ENCODE results near the gene PWP2. TPM values are rescaled to one million over a fixed set of nuclear protein-coding genes. Genes with fewer than 3 reads are reported as not detected.
"Not testable (repeated sequence)": the region's sequence is repeated elsewhere in the genome, so short reads cannot be mapped to it uniquely, and the experiment has no call there.

PWP2 gene
- total RNA-seq, 1 experiment from 2014 or later, result 14.8 TPM

DNA sequence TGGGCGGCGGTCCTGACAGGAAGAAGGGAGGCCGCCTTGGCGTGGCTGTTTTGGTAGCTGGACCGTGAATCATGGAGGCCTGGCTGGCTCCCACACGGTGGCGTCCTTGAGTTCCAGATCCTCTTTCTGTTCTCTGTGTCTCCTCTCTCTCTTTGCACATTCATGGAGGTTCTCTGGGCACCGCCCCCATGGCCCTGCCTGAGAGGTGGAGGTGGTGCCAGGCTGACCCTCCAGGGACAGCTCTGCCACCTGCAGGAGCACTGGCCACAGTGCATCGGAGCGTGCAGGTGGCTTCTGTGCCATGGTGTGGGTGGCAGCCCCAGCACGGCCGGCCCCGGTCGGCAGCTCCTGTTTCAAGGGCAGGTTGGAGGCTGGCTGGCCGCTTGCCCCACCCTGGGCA lies 30.8 kb downstream of the PWP2 start:
- not testable (repeated sequence) for DNase-seq (ENCODE audit: low read depth)

- not testable (repeated sequence) for DNase-seq (ENCODE audit: low read depth)
These were observed 32.8 kb downstream of the PWP2 start for GRCh38 chr21:44139787-44140551.

DNA sequence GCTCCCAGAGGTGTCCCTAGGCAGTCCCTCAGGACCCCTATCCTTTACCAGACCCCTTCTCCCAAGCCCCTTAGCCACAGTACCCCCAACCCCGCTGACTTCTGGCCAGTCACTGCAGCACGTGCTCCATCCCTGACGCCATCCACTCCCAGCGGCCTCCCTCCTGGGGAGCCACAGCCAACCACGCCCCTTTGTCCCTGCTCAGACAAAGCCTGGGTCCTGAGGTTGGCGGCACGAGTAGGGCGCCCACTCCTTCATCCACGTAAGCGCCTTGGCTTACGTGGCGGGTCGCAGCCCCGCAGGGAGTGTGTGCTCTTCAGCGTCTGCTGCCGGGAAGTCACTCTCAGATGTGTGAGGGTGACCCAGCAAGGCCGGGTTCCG lies 33.3 kb downstream of the PWP2 start:
- not testable (repeated sequence) for DNase-seq (ENCODE audit: low read depth)

GRCh38 chr21:44142470-44142869 lies 35.3 kb downstream of the PWP2 start:
- not testable (repeated sequence) for DNase-seq (ENCODE audit: low read depth)

GRCh38 chr21:44143380-44143779 lies 36.2 kb downstream of the PWP2 start:
- not testable (repeated sequence) for DNase-seq (ENCODE audit: low read depth)

- DNase-seq (ENCODE audit: low read depth), result not testable (repeated sequence)
These were observed 36.8 kb downstream of the PWP2 start for GRCh38 chr21:44143996-44144395.

DNA sequence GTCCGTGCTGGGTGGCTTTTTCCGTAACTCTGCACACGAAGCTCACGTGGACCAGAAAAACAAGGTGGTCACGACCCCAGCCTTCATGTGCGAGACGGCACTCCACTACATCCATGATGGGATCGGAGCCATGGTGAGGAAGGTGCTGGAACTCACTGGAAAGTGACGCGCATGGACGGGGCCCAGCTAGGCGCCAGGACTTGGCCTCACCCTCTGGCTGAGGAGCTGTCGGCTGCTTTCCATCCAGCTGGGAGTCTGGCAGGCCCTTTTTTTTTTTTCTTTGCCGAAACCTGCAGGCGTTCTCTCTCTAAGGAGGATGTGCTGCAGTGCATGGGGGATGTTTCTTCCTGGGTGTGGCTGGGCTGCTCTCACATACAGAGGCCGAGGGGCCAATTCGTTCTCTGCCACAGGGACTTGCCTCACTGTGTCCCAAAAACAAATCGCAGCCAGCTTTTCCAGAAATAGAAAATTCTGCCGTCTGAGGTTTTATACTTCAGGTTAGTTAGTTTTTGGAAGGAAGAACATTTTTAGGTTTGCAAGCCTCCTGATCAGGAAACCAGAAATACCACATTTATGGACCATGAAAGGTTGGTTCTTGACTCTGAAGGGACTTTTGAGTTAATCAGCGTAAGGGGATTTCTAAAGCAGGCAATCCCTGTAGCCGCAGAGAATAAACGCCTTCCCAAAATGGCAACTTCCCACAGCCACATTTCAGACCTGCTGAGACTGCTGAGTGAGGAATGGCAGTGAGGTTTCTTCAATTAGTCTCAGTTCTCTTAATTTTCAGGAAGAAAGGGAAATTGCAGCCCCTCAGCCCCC lies 37.8 kb downstream of the PWP2 start:
- not testable (repeated sequence) for DNase-seq (ENCODE audit: low read depth)

GRCh38 chr21:44145616-44146015 lies 38.4 kb downstream of the PWP2 start:
- DNase-seq (ENCODE audit: low read depth), result not testable (repeated sequence)

DNA sequence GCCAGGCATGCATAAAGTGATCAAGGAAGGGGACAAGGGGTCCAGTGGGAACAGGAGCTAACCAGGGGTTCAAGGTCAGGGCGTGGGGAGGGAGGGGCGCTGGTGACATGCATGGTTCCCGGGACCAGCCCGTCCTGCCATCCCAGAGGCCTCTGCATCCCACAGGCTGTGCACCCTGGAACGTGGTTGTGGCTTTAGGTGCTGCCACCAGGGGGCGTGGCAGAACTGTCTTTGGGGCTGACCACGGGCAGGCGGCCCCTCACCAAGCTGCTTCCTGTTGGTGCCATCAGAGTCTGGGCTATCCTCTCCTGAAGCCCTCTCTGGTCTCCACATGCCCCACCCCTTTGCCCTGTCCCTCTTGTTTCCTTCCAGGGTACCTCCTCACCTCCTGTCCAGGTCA lies 39.9 kb downstream of the PWP2 start:
- not testable (repeated sequence) for DNase-seq (ENCODE audit: low read depth)

- not testable (repeated sequence) for DNase-seq (ENCODE audit: low read depth)
These were observed 43.1 kb downstream of the PWP2 start for GRCh38 chr21:44150255-44150654.

- not testable (repeated sequence) for DNase-seq (ENCODE audit: low read depth)
These were observed 46.2 kb downstream of the PWP2 start for GRCh38 chr21:44153214-44153888.

DNA sequence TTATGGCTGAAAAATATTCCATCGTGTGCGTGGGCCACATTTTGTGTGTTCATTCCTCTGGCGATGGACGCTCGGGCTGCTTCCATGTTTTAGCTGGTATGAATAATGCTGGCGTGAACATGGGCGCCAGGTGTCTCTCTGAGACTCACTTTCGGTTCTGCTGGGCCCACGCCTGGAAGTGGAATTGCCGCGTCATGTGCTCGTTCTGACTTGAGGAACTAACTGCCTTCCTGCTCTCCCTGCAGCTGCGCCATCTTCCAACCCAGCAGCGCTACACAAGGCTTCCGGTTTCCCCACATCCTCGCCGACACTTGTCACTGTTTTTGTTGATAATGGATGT lies 46.7 kb downstream of the PWP2 start:
- not testable (repeated sequence) for DNase-seq (ENCODE audit: low read depth)

DNA sequence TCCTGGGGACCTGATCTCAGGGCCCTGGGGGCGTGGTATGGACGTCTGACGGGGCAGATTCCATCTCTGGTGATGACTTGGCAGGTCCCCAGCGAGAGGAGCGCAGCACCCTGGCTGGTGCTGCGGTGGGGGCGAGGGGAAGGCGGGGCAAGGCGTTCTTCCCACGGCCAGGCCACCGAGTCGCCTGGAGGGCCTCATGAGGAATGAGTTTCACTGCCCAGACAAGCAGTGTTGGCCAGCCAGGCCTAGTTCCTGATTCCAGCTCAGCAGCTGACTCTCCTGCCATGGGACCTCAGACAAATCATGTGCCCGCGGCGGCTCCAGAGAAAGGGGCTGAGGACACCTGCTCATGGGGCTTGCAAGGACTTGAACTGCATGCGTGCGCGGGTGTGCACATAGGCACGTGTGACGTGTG lies 47.6 kb downstream of the PWP2 start:
- DNase-seq (ENCODE audit: low read depth), result not testable (repeated sequence)

GRCh38 chr21:44155231-44155993 lies 48.2 kb downstream of the PWP2 start:
- not testable (repeated sequence) for DNase-seq (ENCODE audit: low read depth)

DNA sequence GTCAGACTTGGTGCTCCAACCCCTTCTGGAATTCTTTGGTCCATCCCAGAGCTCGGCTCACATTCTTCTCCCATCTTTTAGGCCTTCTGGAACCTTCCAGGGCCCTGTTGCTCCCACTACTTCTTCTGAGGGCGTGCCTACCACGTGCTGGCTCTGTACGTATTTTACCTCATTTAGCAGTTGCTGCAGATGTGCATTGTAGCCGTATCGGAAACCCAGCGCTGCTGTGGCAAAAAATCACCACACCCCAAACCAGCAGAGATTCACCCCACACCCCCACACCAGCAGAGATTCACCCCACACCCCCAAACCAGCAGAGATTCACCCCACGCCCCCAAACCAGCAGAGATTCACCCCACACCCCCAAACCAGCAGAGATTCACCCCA lies 48.8 kb downstream of the PWP2 start:
- DNase-seq (ENCODE audit: low read depth), result not testable (repeated sequence)

GRCh38 chr21:44157439-44158081 lies 50.4 kb downstream of the PWP2 start:
- DNase-seq (ENCODE audit: low read depth), result not testable (repeated sequence)

- not testable (repeated sequence) for DNase-seq (ENCODE audit: low read depth)
These were observed 50.9 kb downstream of the PWP2 start for GRCh38 chr21:44158082-44158468.

DNA sequence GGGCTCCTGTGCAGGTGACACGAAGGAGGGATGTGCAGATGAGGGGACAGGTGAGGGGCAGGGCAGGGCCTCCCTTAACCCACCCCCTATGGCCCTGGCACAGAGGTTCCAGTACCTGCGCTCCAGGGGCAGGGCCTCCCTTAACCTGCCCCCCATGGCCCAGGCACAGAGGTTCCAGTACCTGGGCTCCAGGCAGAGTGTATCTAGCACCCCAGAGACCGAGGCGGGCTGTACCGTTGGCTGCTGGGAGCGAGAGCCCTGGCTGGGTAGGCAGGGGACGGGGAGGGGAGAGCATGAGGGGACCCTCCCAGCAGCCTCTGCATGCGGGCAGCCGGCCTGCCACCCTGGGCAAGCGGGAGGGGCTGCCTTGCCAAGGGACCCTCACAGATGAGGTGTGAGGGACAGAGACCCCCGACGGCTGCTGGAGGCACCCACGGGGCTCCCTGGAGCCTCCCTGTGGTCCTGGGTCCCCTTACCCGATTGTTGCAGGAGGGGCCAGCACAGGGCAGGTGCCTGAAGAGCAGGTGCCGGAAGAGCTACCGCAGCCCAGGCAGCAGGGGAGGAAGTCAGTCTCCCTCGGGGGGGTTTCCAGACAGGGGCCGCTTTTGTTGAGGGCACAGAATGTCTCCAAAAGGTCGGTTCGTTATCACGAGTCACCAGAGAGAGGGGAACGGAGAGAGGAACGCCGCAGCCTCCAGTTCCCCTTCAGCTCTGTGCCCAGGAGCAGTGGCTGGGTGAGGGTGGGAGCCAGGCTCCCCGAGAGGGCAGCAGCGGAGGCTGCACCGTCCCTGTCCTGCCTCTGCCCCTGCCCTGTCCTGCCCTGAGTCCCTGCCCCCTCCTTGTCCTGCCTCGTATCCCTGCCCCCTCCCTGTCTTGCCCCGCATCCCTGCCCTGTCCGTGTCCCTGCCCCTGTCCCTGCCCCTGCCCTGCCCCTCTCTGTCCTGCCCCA lies 52.4 kb downstream of the PWP2 start:
- DNase-seq (ENCODE audit: low read depth), result not testable (repeated sequence)

- not testable (repeated sequence) for DNase-seq (ENCODE audit: low read depth)
These were observed 53.1 kb downstream of the PWP2 start for GRCh38 chr21:44160298-44160672.

DNA sequence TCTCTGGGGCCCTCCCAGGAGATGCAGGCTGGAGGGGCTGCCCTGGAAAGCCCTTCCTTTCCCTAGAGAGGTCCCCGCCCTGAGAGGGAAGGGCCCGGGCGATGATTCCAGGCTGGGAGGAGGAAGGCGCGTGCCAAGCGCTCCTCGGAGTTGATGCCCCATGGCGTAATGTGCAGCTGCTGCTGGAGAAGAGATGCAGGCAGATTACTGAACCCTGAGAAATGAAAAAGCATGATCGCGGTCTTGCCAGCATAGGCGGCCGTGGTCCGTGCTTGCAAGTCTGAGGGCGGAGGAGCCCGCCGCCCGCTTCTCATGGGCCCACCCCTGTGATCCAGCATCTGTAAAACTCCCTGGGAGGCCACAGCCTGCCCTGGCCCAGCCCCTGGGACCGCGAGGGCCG lies 53.6 kb downstream of the PWP2 start:
- DNase-seq (ENCODE audit: low read depth), result not testable (repeated sequence)

All from Daoy (cell line).